ENCODE data around the gene TEX22. TPM values are rescaled to one million over a fixed set of nuclear protein-coding genes. Genes with fewer than 3 reads are reported as not detected.
A peak's percentile ranks its signal among the peaks of the same experiment; 100 is the strongest.

TEX22 gene
- total and polyA plus RNA-seq, 8 donors, result 0.96 to 3.0 (median 1.5) TPM

DNA sequence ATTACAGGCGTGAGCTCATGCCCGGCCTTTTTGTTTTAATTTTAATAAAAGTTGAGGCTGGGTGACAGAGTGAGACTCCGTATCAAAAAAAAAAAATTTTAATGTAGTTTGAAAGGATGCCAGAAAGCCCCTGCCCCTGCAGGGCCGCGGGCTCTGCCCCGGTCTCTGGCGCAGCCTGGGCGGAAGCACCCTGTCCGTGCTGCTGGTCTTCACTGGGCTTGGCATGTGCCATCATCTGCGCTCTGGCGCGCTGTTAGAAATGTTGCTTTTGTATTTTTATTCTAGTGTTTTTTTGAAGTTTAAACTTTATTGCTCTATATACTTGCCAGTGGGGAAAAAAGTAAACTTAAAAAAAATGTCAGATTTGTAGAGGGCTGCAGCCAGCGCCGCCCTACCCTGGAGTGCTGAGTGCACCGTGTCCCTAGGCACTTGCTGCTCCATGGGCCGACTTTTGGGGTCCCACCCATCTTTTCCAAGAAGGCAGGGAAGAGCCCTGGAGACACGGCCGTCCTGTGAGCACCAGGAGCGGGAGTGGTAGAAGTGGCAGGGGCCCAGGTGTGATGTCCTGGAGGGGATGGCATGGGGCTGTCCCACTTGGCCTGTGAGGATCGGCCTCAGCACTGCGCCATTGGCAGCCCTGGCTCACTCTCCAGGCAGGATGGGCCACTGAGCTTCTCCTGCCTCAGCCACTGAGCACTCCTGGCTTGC lies 25.3 kb downstream of the TEX22 start:
- no peaks in the 10 kb centered on the region for H3K9me3 ChIP-seq
- TF ChIP-seq, protein P1, sequence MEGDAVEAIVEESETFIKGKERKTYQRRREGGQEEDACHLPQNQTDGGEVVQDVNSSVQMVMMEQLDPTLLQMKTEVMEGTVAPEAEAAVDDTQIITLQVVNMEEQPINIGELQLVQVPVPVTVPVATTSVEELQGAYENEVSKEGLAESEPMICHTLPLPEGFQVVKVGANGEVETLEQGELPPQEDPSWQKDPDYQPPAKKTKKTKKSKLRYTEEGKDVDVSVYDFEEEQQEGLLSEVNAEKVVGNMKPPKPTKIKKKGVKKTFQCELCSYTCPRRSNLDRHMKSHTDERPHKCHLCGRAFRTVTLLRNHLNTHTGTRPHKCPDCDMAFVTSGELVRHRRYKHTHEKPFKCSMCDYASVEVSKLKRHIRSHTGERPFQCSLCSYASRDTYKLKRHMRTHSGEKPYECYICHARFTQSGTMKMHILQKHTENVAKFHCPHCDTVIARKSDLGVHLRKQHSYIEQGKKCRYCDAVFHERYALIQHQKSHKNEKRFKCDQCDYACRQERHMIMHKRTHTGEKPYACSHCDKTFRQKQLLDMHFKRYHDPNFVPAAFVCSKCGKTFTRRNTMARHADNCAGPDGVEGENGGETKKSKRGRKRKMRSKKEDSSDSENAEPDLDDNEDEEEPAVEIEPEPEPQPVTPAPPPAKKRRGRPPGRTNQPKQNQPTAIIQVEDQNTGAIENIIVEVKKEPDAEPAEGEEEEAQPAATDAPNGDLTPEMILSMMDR (IDR thresholded peaks at IDR 0.05), result no peak
- no peak for ATAC-seq
- peaks cover 0 to 26% of the 10 kb centered on the region in 2 donors for H3K36me3 ChIP-seq
- H3K4me1 ChIP-seq, result peaks cover 19 to 32% of the 10 kb centered on the region in 2 donors
- H3K27ac ChIP-seq, result no peak overlapping the region
- no peaks in the 10 kb centered on the region for H3K27me3 ChIP-seq
- H3K4me3 ChIP-seq, result no peak overlapping the region
- peak in 1 of 4 donors; percentile 57 for DNase-seq
- intact Hi-C loops (cut with DNase I), result no loop called here

DNA sequence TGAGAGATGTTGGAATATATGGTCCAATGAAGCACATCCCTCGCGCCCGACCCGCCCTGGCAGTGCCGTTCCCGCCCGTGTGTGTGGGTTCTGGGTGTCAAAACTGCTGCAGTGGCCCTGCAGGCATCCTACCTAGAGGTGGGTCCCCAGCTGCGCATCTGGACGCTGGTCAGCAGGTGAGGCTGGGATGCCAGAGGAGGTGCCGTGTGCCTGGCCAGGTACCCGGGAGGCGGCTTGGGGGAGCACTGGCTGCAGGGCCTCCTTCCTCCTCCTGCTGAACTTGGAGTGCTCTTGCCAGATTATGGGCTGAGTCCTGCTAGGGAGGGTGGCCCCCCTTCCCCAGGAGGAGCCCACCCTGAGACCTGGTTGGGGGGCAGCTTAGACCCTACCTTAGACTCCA lies 26.5 kb downstream of the TEX22 start:
- DNase-seq (peak in 1 of 4 donors; percentile 51), ATAC-seq (no peak)
- H3K4me3 ChIP-seq, result no peak overlapping the region

DNA sequence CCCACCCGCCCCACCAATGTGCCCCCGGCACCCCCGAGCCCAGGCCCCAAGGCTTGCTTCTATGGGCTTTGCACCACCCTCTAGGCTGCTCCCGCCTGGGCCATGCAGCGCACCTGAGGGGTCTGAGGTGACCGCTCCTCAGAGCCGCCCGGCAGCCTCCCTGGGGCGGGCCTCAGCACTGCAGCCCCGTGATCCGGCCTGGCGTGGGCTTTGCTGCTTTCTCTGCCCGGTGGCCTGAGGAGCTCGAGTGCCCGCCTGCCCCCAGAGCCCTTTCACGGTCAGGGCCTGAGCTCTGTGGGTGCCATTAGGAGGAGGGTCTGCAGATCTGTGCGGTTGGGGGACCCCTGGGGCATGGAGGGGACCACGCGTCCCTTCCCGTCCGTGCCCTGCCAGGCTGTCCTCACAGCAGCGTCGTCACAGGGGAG lies 27.5 kb downstream of the TEX22 start:
- intact Hi-C loops (cut with DNase I), result no loop called here
- peak in 1 of 4 donors; percentile 63 for DNase-seq
- TF ChIP-seq, protein P1 (IDR thresholded peaks at IDR 0.05), result no peak

More for the DNA sequence above, 26.5 kb downstream of the TEX22 start:
- peaks cover 0 to 26% of the 10 kb centered on the region in 2 donors for H3K36me3 ChIP-seq
- H3K4me1 ChIP-seq, result peaks cover 14 to 26% of the 10 kb centered on the region in 2 donors
- H3K27ac ChIP-seq, result no peak overlapping the region
- intact Hi-C loops (cut with DNase I), result no loop called here
- H3K27me3 ChIP-seq, result no peaks in the 10 kb centered on the region
- H3K9me3 ChIP-seq, result no peaks in the 10 kb centered on the region
- TF ChIP-seq, protein P1 (IDR thresholded peaks at IDR 0.05), result no peak

DNA sequence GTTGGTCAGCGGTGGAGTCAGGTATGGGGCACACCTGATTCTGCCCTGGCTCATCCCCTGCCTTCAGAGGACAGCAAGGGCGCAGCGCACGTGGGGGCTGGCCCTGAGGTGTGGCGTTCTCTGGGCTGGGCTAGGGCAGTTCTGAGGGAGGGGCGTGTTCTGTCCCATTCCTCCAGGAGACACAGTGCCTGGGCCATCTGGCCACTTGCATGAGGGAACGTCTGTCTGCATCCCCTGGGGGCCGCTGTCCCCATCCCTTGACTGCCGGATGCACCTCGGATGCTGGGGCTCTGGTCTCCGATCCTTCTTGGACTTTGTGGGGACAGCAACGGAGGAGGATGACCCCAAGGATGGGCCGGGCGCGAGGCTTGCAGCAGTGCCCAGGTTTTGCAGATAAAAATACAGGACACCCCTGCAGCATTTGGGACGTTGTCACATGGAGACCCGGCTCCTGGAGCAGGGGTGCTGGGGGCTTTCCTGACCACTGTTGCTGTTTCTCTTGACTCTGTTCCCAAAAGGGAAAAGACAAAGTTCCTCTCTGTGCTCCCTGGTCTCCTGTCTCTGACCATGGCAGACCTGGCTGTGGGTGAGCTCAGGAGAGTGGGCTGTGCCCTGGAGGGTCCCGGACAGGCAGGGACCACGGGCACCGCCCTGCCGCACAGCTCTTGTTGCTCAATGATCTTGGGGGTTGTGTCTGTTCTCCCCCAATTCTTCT lies 28.2 kb downstream of the TEX22 start:
- H3K4me1 ChIP-seq, result peaks cover 5 to 23% of the 10 kb centered on the region in 2 donors
- no peak for ATAC-seq

More for the DNA sequence above, 27.5 kb downstream of the TEX22 start:
- Histone ChIP-seq H3K27me3 (no peaks in the 10 kb centered on the region), H3K9me3 (no peaks in the 10 kb centered on the region), H3K36me3 (peaks cover 5 to 26% of the 10 kb centered on the region in 2 donors), H3K27ac (no peak overlapping the region), H3K4me1 (peaks cover 12 to 25% of the 10 kb centered on the region in 2 donors), H3K4me3 (no peak overlapping the region)
- no peak for ATAC-seq

More for the DNA sequence above, 28.2 kb downstream of the TEX22 start:
- Histone ChIP-seq H3K9me3 (no peaks in the 10 kb centered on the region), H3K36me3 (peaks cover 5 to 23% of the 10 kb centered on the region in 2 donors), H3K4me3 (no peak overlapping the region), H3K27ac (no peak overlapping the region), H3K27me3 (no peaks in the 10 kb centered on the region)
- TF ChIP-seq, protein P1 (IDR thresholded peaks at IDR 0.05), result no peak
- intact Hi-C loops (cut with DNase I), result no loop called here
- DNase-seq, result peak in 1 of 4 donors; percentile 52

Data from left lung (tissue), 10 donors.